Measurements from ENCODE around the gene TM7SF2.

- TF ChIP-seq, protein P1, sequence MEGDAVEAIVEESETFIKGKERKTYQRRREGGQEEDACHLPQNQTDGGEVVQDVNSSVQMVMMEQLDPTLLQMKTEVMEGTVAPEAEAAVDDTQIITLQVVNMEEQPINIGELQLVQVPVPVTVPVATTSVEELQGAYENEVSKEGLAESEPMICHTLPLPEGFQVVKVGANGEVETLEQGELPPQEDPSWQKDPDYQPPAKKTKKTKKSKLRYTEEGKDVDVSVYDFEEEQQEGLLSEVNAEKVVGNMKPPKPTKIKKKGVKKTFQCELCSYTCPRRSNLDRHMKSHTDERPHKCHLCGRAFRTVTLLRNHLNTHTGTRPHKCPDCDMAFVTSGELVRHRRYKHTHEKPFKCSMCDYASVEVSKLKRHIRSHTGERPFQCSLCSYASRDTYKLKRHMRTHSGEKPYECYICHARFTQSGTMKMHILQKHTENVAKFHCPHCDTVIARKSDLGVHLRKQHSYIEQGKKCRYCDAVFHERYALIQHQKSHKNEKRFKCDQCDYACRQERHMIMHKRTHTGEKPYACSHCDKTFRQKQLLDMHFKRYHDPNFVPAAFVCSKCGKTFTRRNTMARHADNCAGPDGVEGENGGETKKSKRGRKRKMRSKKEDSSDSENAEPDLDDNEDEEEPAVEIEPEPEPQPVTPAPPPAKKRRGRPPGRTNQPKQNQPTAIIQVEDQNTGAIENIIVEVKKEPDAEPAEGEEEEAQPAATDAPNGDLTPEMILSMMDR (conservative IDR thresholded peaks at IDR 0.05; ENCODE audit: low read depth, low read length), result no peak
- TF ChIP-seq EZH2 (IDR thresholded peaks at IDR 0.05; ENCODE audit: borderline replicate concordance, low read depth, low read length, poor library complexity, severe bottlenecking), result no peak
Observed at GRCh38 chr11:65141896-65142494, 30.3 kb downstream of the TM7SF2 start.
